NCI-H2081 treated with DMSO at 0.1 percent for 48 hours (cell line): Measurements from ENCODE around the gene ZNF487.
"Not testable (repeated sequence)": the region's sequence is repeated elsewhere in the genome, so short reads cannot be mapped to it uniquely, and the experiment has no call there.

Source experiments
- DNase-seq: peaks from one replicate; lab custom pipeline; 2025; lab: John Stamatoyannopoulos, UW

The ZNF487 gene

DNA sequence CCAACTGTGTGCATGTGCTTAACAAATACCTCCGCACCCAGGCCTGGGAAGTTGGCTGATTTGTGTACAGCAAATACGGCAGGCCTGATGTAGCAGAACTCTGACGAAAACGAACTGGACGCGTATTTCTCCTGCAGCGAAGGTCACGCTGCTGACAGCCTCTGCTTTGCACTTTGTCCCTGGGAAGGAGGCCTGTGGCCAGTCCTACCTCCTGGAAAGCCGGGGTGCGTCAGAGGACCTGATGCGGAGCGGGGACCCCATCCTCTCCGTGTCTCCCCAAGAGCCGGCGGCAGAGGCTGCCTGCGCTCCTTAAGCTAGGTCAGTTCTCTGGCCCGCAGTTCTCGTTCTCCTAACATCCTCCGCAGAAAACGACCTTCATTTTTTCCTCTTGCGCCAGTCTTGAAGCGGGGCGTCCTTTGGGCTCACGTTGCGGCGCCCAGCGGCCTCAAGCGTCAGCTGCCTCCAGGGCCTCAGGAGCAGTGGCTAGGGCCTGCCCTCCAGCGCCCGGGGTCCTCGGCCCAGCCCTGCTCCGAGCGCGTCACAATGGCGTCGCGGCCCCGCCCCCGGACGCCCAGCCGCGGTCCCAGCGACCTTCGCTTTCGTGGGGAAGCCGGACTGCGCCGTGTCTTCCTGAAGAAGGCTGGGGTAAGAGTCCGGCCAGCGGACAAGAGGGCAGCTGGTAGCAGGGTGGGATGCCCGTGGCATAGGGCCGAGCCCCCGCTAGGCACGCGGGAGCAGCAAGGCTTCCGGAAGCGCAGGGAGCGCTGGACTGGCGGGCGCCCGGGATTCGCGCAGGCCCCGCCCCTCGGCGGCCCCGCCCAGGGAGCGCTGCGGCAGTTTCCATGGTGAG, at the start of gene ZNF487:
Gene ZNF487 (plus strand): TSS at position 821 of the 850 bp plus-strand sequence. CDS start 38,703 bp downstream, outside the sequence.
- no peak for DNase-seq

DNA sequence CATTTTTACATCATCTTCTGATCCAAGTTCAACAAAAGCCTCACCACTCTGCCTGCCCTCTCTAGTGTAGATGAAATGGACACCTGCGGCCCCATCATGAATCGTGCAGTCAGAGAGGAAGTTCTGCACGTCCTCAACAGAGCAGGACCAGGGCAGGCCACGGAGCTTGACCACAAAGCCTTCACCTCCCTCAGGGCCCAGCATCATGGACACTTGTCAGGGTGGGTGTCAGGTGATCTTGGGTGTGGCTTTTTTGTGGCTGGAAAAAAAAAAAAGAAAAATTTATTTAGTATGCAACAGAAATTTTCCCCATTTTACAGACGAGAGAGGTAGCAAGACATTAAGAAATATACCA, 49.3 kb upstream of the ZNF487 start:
- no peak for DNase-seq

DNA sequence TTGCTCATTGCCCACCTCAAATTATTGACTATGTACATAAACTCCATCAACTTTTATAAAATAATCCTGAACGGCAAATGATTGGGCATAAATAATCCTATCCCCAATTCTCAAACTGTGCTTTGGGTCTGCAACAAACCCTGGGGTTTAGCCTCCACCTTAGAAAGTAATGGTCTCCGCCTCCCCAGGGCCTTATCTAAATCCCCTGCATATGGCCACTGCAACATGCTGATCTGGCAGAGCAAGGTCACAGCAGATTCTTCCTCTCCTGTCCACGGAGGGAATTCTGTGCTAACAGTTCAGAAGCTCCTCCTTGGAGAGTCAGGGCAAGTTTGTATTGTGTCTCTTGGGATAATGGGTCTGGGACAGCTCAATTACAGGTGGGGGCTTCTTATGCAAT, 47.0 kb upstream of the ZNF487 start:
- no peak for DNase-seq

DNA sequence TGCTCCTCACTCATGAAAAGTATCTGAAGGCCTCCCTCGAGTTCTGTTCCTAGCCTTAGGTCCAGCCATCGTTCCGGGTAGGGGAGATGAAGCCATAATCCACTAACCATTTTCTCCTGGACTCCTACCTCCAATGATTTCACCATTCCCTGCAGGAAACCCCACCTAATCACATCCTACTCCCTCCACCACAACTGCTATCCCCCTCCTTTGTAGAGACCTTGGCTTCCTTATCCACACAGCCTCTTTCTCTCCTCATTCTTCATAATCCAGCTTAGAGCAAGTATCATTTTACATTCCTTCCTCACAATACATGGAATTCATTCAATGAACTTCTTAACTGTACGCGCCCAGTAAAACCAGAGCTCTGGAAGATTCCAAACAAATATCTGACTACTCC, 46.6 kb upstream of the ZNF487 start:
- no peak for DNase-seq

DNA sequence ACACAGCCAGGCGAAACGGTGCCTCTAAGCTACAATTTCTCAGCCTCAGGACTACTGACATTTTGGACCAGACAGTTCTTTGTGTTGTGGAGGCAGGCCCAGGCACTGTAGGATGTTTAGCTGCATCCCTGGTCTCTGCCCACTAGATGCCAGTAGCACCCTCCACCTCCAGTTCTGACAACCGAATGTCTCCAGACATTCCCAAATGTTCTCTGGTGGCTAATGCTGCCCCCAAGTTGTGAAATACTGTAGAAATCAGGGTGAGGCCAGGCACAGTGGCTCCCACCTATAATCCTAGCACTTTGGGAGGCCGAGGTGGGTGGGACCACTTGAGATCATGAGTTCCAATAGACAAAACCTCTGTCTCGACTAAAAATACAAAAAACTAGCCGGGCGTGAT, 46.2 kb upstream of the ZNF487 start:
- DNase-seq, result no peak

DNA sequence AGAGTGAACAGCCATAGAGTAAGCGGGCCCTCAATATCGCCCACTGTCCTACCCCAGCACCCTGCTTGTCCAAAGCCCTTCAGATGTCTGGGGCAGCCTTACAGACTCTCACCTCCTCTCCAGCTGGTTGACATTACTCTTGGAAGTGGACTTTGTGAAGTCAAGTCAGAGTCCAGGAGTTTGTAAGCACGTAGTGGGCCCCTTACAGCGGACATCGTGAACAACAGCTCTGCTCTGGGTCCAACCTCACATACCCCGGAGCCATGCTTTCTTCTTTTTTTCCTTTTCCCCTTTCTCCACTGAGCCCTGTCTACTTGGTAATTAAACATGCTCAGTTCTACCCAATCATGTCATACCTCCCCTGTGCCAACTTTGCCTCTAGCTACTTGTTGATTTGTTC, 45.4 kb upstream of the ZNF487 start:
- DNase-seq, result no peak

DNA sequence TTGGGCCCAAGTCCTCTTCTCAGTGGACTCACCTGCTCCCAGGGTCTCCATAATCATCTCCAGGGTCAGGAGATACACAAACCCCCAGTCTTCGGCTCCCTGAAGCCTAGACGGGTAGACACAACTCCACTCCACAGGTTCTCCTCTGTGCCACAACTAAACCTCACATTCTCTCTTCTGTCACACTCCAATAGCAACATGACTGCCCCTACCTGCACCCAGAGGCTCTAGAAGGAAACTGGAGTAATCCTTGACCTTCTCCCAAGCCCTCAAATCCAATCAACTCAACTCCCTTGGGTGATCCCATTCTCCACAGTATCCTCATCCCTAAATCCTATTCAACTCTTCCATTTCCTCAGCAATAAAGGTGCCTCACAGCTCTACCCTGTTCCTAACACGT, 44.2 kb upstream of the ZNF487 start:
- DNase-seq, result no peak

DNA sequence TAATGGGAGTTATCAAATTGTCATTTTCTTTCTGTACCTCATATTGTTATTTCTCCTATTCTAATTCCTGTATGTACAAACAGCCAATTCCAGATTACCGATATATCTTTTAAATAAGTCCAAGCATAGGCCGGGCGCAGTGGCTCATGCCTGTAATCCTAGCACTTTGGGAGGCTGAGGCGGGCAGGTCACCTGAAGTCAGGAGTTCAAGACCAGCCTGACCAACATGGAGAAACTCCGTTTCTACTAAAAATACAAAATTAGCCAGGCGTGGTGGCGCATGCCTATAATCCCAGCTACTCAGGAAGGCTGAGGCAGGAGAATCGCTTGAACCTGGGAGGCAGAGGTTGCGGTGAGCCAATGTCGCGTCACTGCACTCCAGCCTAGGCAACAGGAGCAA, 43.7 kb upstream of the ZNF487 start:
- not testable (repeated sequence) for DNase-seq

DNA sequence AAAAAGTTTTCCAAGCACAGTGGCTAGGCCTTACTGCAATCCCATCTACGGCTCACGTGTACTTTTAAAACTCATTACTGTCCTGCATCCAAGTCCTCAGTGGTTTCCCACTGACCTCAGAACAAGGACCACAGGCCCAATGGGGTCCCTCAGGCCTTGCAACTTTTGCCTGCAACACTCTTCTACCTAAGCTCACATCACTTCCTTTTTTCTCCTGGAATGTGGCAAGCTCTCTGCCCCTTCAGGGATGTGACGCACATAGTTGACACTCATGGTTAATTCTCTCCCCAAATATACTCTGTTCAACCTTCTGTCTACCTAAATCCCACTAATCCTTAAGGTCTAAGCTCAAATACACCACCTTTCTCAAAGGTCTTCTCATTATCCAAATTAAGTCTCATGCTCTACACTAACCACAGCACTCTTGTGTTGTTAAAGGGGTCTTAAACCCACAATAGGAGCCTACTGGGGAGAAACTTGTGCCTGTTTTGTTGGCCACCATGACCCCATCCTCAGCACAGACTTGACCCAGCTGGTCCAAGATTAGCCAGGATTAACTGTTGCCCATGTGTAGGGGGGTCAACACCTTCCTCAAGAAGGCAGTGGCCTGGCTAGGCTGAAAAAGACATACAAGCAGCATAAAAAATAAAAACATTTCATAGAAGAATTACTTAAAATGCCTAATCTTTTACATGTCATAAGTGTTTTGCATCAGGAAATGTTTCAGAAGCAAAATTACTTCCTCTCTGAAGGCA, 43.1 kb upstream of the ZNF487 start:
- DNase-seq, result no peak

DNA sequence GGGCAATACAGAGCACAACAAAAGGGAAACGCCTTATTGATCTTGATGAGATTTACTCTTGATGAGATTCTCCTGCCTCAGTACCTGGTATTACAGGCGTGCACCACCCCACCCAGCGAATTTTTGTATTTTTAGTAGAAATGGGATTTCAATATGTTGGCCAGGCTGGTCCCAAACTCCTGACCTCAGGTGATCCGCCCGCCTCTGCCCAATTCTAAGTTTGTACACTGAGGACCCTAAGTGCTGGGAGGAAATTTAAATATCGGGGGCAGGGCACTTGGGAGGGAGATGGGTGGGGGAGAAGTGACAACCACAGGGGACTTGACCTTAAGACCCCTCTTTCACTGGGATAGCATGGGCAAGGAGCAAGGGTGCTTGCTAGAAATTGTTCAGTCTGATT, 42.0 kb upstream of the ZNF487 start:
- DNase-seq, result no peak

DNA sequence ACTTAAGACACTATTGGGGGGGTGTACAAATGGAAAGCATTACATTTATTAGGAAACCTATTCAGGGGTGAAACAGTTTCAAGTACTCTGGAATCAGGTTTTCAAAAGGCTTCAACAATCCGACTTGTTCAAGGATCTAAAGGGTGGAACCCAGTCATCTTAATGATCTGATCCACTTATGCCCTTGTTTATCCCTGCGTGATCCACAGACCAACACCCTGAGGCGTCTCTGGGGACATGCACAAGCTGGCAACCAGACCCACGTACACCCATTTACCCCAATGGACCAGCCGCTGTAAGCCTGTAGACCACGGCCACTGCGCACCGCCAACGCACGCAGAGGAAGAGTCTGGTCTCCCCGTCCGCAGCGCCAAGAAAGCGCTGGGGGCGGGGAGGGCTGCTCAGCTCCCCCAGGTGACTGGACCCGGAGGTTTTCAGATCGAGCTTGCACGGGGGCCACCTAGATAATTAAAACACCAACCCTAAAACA, 41.3 kb upstream of the ZNF487 start:
- no peak for DNase-seq

DNA sequence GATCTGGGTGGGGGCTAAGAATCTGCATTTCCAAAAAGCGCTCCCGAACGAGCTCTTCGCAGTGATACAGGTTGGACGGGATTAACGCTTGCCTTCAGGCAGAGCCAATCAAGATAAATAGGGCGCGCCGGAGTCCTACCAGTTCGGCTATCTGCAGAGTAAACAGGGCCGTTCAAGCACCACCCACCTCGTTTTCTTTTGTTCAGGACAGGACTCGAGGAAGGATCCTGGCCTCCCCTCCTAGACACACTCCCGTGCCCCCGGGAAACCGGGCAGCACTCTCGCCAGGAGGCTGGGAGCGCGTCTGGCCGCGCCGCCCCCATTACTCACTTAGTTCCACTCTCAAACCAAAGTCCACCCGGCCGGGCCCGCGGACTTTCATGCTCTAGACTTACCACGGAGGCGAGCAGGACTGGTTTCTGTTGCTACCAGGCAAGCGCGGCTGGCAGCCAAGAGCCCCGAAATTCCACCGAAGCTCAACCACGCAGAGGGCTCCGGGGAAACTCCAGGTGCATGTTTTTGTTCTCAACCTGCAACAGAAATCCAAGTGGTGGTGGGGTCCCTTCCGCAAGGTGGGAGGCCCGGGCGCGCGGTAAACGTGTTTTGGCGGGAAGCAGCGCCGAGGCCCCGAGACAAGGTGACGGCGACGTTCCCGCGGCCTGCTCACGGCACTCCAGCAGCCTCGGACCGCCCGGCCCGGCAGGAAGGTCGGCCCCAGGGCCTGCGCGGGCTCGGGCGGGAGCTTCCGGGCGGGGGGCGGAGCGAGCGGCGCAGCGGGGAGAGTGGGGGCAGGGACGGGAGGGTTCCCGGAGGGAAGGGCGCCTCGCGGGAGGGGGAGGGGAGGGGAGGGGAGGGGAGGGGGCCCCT, 40.6 kb upstream of the ZNF487 start:
- DNase-seq, result no peak

DNA sequence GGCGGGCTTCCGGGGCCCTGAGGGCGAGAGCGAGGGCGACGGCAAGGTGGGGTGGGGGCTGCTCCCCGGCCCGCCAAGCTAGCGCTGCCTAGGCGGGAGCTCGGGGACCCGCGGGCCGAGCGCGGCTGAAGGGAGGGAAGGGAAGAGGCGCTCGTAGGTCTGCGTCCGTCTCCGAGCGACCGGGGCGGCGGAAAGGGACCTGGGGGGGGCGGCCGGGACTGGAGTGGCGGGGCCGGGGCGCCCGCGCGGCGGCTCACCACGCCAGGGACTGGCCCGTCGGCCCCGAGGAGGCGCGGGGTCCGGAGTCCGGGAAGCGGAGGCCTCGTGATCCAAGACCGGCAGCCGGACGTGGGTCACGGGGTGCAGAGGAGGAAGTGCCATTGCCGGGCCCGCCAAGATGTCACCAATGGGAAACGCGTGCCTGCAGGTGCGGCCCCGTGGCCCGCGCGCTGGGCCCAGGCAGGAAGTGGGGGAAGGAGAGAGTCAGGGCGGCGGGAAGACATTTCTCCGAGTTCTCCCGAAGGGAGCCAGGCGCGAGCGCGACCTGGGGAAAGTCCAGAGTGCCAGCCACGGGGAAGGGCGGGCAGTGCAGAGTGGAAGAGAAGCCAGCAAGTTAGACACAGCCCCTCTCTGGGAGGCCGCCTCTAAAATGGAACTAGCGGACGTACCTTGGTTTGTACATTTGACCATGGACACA, 39.8 kb upstream of the ZNF487 start:
- DNase-seq, result peak; percentile 41

DNA sequence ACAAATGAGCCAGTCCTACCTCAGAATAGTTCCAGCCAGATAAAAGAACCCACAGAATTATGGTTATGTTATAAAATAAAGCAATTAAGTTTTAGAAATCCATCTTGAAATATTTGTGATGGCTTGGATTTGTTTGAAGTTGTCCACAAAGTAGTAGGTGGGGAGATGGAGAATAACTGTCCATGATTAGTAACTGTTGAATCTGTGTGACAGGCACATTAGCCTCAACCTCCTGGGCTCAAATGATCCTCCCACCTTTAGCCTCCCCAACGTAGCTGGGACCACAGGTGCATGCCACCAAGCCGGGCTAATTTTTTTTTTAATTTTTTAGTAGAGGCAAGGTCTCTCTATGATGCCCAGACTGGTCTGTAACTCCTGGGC, 38.0 kb upstream of the ZNF487 start:
- no peak for DNase-seq

DNA sequence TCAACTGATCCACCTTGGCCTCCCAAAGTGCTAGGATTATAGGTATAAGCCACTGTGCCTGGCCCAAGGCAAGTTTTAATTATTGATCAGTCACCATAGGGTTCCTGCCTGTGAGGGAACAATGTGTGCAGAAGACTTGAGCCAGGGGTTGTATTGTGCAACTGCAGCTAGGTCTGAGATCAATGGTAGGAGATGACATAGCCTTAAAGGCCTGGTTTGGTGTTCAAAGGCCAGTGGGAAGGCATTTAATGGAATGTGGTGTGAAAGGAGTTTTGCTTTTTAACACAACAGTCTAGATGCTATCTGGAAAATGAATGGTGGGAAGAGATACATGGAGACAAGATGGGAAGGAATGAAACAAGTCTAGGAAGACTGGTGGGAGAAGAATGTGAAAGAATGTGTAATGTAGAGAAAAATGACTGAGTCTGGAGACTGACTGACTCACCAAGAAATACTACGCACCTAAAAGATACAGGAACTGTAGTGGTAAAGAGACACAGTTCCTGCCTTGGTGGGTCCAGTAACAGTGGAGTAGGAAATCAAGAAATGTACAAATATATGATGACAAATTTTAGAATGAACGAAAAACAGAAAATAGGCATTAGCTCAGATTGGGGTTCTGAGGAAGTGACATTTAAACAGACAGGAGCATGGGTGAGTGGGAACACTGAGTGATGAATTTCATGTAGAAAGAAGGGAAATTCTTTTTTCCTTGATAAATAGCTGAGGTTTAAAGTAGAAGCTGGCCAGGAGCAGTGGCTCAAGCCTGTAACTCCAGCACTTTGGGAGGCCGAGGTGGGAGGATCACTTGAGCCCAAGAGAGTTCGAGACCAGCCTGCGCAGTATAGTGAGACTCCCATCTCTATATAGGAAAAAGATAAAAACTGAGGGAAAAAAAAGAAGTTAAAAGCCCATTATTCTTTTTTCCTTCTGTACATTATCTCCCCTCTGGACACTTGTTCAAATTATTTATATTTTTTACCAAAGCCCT, 37.3 kb upstream of the ZNF487 start:
- no peak for DNase-seq

DNA sequence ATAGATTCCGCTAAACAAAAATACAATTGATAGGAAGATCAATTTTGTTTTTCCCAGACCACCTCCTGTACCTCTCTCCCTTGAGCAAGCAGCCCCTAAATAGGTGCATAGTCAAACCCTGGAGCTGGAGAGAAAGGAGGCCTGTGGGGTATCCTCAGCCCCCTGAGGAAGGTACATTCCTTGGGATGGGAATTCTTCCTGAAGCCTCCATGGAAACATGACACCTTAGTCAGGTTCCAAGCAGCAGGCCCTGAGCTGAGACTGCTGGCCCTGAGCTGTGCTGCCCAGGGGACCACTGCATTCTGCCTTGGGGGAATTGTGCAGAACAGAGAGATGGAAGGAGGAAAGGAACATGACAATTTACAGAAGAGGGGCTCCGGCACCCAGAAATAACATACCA, 35.3 kb upstream of the ZNF487 start:
- no peak for DNase-seq

DNA sequence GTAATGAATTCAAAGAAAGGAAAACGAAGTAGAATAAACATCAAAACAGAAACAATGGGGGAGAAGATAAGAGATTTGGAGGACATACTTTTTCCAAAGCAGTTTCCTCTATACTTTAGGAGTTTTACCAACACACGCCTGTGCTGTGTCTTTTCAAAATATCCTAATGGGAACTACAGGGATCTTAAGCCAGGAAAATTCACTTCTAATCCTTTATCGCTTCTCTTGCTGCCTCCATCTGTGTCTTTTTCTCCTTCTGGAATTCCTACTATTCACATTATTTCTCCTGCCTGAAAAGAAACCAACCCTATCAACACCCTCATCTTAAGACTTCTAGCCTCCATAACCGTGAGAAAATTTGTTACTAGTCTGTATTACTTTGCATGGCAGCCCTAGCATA, 34.7 kb upstream of the ZNF487 start:
- DNase-seq, result no peak

DNA sequence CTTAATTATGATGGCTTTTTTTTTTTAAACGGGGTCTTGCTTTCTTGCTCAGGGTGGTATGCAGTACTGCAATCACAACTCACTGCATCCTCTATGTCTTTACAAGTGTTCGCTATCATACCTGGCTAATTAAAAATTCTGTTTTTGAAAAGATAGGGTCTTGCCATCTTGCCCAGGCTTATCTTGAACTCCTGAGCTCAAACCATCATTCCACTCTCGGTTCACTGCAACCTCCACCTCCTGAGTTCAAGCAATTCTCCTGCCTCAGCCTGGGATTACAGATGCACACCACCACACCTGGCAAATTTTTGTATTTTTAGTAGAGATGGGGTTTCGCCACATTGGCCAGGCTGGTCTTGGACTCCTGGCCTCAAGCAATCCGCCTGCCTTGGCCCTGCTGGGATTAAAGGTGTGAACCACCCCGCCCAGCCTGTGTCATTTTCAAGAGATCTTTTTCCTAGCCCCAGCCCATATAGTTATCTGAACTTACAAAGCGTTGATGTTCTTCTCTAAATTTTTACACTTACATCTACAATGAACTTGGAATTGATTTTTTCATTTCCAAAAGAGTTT, 33.9 kb upstream of the ZNF487 start:
- DNase-seq, result no peak

DNA sequence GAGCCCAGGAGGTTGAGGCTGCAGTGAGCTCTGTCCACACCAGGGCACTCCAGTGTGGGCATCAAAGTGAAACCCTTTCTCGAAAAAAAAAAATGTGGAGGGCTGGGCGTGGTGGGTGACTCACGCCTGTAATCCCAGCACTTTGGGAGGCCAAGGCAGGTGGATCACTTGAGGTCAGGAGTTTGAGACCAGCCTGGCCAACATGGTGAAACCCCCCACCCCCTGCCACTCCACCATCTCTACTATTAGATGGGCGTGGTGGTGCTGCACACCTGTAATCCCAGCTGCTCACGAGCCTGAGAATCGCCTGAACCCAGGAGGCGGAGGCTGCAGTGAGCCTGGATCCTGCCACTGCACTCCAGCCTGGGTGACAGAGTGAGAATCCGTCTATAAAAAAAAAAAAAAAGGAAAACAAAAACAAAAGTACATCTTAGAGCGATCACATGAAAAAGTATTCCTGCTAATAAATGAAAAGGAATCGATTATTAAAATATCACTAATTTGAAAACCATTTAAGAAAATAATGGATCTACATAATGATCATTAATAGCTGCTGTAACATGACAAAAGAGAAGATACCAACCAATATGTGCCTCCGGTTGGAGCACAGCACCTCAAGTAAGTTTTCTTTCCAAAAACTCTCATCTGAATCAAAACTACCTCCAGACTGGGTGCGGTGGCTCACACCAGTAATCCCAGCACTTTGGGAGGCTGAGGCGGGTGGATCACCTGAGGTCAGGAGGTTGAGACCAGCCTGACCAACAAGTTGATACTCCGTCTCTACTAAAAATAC, 32.8 kb upstream of the ZNF487 start:
- no peak for DNase-seq
